CD4-positive, alpha-beta T cell treated with Interleukin-17A for 1 hour (primary cell): ENCODE measurements around the gene GAB2.
A peak's percentile ranks its signal among the peaks of the same experiment; 100 is the strongest.

Experiments used
- DNase-seq: peaks from one replicate; pipeline ENCODE4 v3.0.0-alpha.2; 2020

The GAB2 gene

GRCh38 chr11:78427615-78428265 is 10.1 kb upstream of the GAB2 start:
- no peak for DNase-seq

GRCh38 chr11:78426845-78427244 is 9.2 kb upstream of the GAB2 start:
- no peak for DNase-seq

GRCh38 chr11:78425399-78426070 is 7.9 kb upstream of the GAB2 start:
- no peak for DNase-seq

- no peak for DNase-seq
Measured at GRCh38 chr11:78424334-78425270, 7.0 kb upstream of the GAB2 start.

- no peak for DNase-seq
Measured at GRCh38 chr11:78423241-78423640, 5.6 kb upstream of the GAB2 start.

GRCh38 chr11:78420796-78421209 is 3.2 kb upstream of the GAB2 start:
- DNase-seq = peak; percentile 27

GRCh38 chr11:78420255-78420764 is 2.7 kb upstream of the GAB2 start:
- peak; percentile 59 for DNase-seq

GRCh38 chr11:78419327-78419726 is 1.7 kb upstream of the GAB2 start:
- no peak for DNase-seq

- no peak for DNase-seq
Measured at GRCh38 chr11:78418584-78419211, 1.1 kb upstream of the GAB2 start.

GRCh38 chr11:78417888-78418583 is 416 bp upstream of the GAB2 start:
- peak; percentile 83 for DNase-seq

GRCh38 chr11:78416285-78417174 is 1.1 kb downstream of the GAB2 start:
- DNase-seq = peak; percentile 81

- no peak for DNase-seq
Measured at GRCh38 chr11:78415338-78415737, 2.3 kb downstream of the GAB2 start.

GRCh38 chr11:78414321-78415051 is 3.1 kb downstream of the GAB2 start:
- DNase-seq = peak; percentile 38

- no peak for DNase-seq
Measured at GRCh38 chr11:78408619-78409018, 9.0 kb downstream of the GAB2 start.

- no peak for DNase-seq
Measured at GRCh38 chr11:78406568-78407196, 10.9 kb downstream of the GAB2 start.

- DNase-seq = no peak
Measured at GRCh38 chr11:78405805-78406204, 11.8 kb downstream of the GAB2 start.

- DNase-seq = no peak
Measured at GRCh38 chr11:78403781-78404180, 13.8 kb downstream of the GAB2 start.

GRCh38 chr11:78402847-78403246 is 14.8 kb downstream of the GAB2 start:
- no peak for DNase-seq

- DNase-seq = no peak
Measured at GRCh38 chr11:78400702-78401101, 16.9 kb downstream of the GAB2 start.

GRCh38 chr11:78400116-78400515 is 17.5 kb downstream of the GAB2 start:
- no peak for DNase-seq
